ENCODE data around the gene KLRC1.
"Not testable (repeated sequence)": the region's sequence is repeated elsewhere in the genome, so short reads cannot be mapped to it uniquely, and the experiment has no call there.

KLRC1 gene

DNA sequence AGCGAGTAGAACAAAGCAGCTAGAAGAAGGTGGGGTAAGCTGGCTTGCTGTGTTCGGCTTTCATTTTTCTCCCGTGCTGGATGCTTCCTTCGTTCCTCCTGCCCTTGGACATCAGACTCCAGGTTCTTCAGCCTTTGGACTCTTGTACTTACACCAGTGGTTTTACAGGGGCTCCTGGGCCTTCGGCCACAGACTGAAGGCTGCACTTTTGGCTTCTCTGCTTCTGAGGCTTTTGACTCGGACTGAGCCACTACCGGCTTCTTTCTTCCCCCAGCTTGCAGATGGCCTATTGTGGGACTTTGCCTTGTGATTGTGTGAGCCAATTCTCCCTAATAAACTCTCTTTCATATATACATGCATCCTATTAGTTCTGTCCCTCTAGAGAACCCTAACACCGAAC is 27.2 kb downstream of the KLRC1 start:
- not testable (repeated sequence) for DNase-seq (ENCODE audit: low read depth); H3K4me3 ChIP-seq (ENCODE audit: low read length)

DNA sequence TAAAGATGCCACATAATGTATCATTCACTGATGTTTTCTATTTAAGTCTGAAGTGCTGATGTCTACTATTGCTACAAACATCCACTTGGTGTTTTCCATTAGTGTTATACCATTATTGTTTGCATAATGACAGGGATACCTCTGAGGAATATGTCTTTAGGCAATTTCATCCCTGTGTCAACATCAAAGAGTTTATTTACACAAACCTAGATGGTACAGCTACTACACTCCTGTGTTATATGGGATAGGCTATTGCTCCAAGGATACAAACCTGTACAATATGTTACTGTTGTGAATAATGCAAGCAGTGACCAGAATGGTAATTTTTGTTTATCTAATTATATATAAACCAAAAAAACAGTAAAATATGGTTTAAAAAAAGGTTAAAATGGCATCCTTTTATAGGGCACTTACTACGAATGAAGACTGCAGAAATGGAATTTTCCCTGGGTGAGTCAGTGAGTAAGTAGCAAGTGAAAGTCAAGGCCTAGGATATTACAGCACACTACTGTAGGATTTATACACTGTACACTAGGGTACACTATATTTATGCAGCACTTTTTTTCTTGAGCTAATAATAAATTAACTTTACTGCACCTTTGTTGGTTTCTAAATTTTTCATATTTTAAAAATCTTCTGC is 28.8 kb downstream of the KLRC1 start:
- DNase-seq (ENCODE audit: low read depth); H3K4me3 ChIP-seq (ENCODE audit: low read length): not testable (repeated sequence)

DNA sequence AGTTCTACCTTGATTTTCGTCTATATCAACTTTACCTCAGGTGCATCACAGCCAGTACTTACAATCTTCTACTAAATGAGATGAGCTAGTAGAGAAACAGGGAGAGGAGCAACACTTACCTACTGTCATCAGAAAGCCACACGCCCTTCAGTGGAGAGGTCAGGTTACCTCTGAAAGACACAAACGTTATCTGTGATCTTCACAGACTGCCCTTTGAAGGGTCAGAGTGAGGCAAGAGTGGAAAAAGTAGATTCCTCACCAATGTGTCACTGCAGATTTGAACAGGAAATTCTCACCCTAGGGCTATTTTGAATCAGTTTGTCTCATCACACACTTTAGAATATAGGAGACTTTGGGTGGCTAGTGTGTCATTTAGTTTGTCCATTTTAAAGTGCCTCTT is 31.0 kb downstream of the KLRC1 start:
- H3K4me3 ChIP-seq (ENCODE audit: low read length); DNase-seq (ENCODE audit: low read depth): not testable (repeated sequence)

DNA sequence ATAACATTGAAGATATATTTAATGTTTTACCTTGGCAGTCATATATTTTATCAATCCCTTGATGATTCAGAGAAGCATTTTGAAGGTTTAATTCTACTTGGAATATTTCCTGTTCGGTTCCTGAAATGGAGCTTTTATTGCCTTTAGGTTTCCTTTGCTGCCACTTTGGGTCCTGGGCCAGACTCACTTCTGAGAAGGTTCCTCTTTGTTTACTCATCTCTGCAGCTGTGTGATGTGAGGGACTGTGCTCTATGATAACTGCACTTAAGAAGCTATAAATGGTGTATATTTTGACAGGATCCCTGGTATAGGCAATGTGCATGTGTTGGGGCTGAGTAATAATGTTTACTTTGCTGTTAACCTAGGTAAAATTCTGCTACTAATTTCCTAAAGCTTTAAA is 32.8 kb downstream of the KLRC1 start, which contains the start of gene KLRC3:
Gene KLRC3, minus strand, starts transcription at position 262 of the 400 bp plus-strand sequence. Its CDS starts 45 bp downstream, at position 217.
- not testable (repeated sequence) for DNase-seq (ENCODE audit: low read depth); H3K4me3 ChIP-seq (ENCODE audit: low read length)

- no peak for TF ChIP-seq CTCF (conservative IDR thresholded peaks at IDR 0.05; ENCODE audit: low read depth, low read length)
- H3K4me3 ChIP-seq (ENCODE audit: low read length) = no peak within 1 kb of the TSS
- DNase-seq (ENCODE audit: low read depth) = no peak
These were observed 43.8 kb downstream of the KLRC1 start, which contains the start of gene KLRC4 for GRCh38 chr12:10409392-10409791. Gene KLRC4 (minus strand): TSS chr12:10409757. CDS start chr12:10409575, 182 bp downstream.

DNA sequence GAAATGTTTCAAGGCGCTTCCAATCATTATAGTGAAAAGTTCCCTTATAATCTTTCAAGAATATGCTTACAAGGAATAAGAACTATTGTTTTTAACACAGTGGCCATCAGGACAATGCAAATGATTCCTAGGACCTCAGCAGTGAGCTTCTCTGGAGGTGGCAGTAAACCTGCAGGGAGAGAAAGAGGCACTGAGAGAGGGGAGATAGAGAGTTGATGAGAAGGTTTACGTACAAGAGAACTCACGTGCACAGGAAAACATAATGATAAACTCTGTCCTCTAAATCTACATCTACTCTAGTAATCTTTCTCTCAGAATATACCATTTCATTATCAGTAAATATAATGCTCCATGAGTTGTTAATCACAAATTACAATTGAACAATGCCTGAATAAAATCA is 44.3 kb downstream of the KLRC1 start:
- TF ChIP-seq CTCF (conservative IDR thresholded peaks at IDR 0.05; ENCODE audit: low read depth, low read length) = no peak
- no peak overlapping the region for H3K4me3 ChIP-seq (ENCODE audit: low read length)
- no peak for DNase-seq (ENCODE audit: low read depth)

DNA sequence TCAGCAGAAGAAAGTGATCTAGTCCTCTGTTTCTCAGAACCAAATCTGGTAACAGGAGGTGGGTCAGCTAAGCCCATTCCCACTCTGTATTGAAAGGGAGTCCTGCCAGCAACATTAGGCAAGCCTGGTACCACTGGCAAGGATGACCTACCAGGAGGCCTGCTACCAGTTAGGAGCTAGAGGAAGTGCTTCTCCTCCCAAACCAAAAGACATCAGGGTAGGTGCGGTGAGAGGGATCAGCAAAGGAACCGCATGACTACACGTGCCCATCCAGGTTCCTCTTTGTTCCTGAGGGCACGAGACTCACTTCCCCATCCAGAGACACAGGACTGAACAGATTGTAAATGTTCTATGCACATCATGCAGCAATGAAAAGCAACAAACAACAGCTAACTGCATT is 46.5 kb downstream of the KLRC1 start:
- no peak for TF ChIP-seq CTCF (conservative IDR thresholded peaks at IDR 0.05; ENCODE audit: low read depth, low read length)
- H3K4me3 ChIP-seq (ENCODE audit: low read length) = no peak overlapping the region

GRCh38 chr12:10405294-10405693 is 47.9 kb downstream of the KLRC1 start:
- no peak for DNase-seq (ENCODE audit: low read depth)
- no peak overlapping the region for H3K4me3 ChIP-seq (ENCODE audit: low read length)
- no peak for TF ChIP-seq CTCF (conservative IDR thresholded peaks at IDR 0.05; ENCODE audit: low read depth, low read length)

More for the DNA sequence above, 46.5 kb downstream of the KLRC1 start:
- no peak for DNase-seq (ENCODE audit: low read depth)

GRCh38 chr12:10404798-10405197 is 48.4 kb downstream of the KLRC1 start:
- no peak overlapping the region for H3K4me3 ChIP-seq (ENCODE audit: low read length)
- DNase-seq (ENCODE audit: low read depth) = no peak
- TF ChIP-seq CTCF (conservative IDR thresholded peaks at IDR 0.05; ENCODE audit: low read depth, low read length) = no peak
